Measurements from ENCODE around the gene GAD1.

DNA sequence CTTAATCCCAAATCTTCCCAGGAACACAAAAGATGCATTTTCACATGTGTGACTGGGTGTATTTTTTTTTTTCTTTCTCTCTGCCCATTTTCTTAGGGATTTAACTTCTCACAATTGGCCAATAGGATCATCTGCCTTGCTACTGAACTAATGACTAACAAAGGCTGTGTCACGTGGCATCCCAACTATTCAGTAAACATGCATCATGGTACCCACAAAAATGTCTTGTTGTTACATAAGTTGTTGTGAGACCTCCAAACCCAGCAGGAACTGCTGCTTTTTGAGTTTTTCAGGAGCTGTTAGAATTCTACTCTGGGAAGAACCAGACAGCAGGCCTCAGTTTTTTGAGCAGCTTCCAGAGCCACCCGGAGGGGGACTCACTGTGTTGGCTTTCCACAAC lies 31.9 kb downstream of the GAD1 start:
- TF ChIP-seq, protein P1, sequence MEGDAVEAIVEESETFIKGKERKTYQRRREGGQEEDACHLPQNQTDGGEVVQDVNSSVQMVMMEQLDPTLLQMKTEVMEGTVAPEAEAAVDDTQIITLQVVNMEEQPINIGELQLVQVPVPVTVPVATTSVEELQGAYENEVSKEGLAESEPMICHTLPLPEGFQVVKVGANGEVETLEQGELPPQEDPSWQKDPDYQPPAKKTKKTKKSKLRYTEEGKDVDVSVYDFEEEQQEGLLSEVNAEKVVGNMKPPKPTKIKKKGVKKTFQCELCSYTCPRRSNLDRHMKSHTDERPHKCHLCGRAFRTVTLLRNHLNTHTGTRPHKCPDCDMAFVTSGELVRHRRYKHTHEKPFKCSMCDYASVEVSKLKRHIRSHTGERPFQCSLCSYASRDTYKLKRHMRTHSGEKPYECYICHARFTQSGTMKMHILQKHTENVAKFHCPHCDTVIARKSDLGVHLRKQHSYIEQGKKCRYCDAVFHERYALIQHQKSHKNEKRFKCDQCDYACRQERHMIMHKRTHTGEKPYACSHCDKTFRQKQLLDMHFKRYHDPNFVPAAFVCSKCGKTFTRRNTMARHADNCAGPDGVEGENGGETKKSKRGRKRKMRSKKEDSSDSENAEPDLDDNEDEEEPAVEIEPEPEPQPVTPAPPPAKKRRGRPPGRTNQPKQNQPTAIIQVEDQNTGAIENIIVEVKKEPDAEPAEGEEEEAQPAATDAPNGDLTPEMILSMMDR (conservative IDR thresholded peaks at IDR 0.05; ENCODE audit: low read length) = no peak
- TF ChIP-seq EZH2phosphoT487 (IDR thresholded peaks at IDR 0.05; ENCODE audit: borderline replicate concordance, low read depth, low read length) = no peak

All from OCI-LY7 (cell line).